Breast epithelium (tissue), 3 donors: ENCODE data around the gene SLC12A5.

Experiments
- CTCF ChIP-seq, 3 donors: fragments of 450-650 bp; IDR thresholded peaks; one replicate each; pipeline ENCODE4 v1.5.1; 2016 to 2017; ENCODE audit warnings: antibody characterized with exemption in 3 of 3, mild to moderate bottlenecking in 3 of 3, moderate library complexity in 3 of 3
- POLR2A ChIP-seq: fragments of 450-650 bp; IDR thresholded peaks from one replicate; pipeline ENCODE4 v1.6.1; 2016; ENCODE audit warnings: antibody characterized with exemption, mild to moderate bottlenecking, moderate library complexity
- POLR2AphosphoS5 ChIP-seq, 3 donors: sonication (generic); formaldehyde crosslinking; IDR thresholded peaks; one replicate each; pipeline ENCODE4 v1.6.1; 2017; ENCODE audit warnings: antibody characterized with exemption in 3 of 3

GRCh38 chr20:46011631-46012482, 17.2 kb upstream of the SLC12A5 start:
- TF ChIP-seq CTCF (IDR thresholded peaks at IDR 0.05) (no peak), POLR2AphosphoS5 (IDR thresholded peaks at IDR 0.05) (no peak), POLR2A (no peak)
